GM12892 (cell line): ENCODE data around the gene SAMD4A.

Experiments
- POLR2A ChIP-seq: IDR thresholded peaks from 2 replicates; pipeline ENCODE4 v1.6.1; 2011; ENCODE audit warnings: low read depth, low read length, control low read depth
- POLR2AphosphoS5 ChIP-seq: IDR thresholded peaks from 2 replicates; pipeline ENCODE4 v1.6.1; 2011; ENCODE audit warnings: low read depth, low read length, control low read depth

DNA sequence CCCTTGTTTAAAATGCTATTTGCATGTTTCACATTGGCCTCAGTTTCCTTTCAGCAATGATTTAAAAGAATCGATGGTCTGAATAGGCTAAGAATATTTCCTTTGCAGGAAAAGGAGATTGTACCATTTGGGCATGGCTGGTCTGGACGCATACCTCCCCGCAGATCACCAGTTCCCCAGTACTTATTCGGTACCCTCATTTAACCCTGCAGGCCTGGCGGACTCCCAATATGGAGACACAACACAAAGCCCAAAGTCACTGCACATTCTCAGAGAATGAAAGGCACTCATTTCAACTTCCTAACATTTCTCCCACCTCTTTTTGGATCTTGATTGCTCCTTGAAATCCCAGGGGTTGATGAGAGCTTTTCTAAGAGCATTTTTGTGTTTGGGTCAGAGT, 182.8 kb downstream of the SAMD4A start:
- TF ChIP-seq POLR2A (no peak), POLR2AphosphoS5 (no peak)
